Embryonic facial prominence (tissue), 1 donor: Measurements from ENCODE around the gene KY.

Experiments used
- DNase-seq: peaks from one replicate; pipeline ENCODE4 v3.0.0-alpha.2; 2016; ENCODE audit errors: extremely low spot score

The KY gene

DNA sequence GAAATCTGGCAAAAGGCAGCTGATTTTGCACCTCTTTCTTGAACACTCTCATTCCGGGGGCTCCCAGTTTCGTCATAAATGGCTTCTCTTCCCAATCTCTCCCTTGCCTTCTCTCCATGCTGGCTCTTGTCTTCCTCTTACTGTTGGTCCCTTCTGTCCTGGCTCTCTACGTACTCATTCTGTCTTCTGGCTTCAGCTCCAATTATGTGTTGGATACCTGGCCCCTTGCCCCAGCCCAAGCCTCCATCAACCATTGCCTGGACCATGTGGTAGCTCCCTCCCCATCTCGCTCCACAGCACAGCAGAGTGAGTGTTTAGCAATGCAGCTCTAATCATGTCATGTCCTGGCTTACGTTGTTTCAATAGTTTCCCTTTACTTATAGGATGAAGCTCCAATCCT, 21.7 kb upstream of the KY start:
- DNase-seq: no peak

DNA sequence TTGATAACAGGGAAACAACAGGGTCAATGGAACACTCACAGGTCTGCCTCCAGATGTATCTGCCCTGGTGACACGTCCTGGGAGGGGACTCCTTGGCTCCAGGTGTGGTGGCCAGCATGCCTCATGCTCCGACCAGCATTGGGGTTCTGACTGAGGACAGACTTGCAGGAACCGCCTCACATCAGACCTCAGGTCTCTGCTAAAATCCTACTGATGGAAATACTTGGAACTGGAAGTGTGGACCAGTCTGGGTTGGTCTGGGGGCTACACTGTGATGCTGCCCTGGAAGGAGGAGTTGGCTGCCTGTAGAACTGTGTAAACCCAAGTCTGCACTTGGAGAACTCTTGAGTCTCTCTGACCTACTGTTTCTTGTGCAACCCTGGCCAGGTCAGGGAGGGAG, 17.1 kb upstream of the KY start:
- DNase-seq: no peak

DNA sequence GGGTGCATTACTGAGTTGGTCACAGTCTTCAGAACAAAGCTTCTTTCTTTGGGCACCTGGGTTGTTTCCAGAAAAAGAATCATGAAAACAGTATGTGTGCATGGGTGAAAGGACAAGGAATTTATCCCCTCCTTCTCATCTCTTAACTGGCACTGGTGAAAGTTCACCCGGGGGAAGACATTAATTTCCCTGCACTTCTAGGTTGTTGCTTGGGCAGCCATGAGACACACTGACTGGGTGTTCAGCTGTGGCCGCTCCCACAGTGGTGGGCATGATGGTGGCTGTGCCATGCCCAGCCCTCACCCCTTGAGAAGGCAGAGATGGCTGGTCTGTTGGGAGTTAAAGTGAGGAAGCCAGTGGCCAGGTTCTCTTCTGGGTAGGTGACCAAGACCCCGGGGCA, 16.6 kb upstream of the KY start:
- DNase-seq: no peak

DNA sequence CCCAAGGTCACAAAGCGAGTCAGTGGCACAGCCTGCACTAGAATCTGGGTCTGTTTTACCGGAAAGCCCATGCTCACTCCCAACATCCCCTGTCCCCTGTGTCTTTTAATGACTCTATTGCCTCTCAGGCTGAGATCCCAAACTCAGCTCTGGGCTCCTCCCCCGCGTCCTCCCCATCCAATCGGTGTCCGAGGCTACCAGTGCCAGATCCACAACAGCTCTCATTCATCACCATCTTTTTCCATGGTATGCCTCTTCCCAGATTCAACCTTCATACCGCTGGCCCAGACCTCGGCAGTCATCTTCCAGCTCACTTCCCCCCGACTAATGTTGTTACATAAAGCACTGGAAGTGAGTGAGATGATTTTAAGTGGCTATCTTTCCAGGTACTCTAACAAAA, 16.1 kb upstream of the KY start:
- no peak for DNase-seq

GRCh38 chr3:134666466-134666865, 15.6 kb upstream of the KY start:
- DNase-seq: no peak

- DNase-seq: no peak
Measured at GRCh38 chr3:134666052-134666451, 15.2 kb upstream of the KY start.

- DNase-seq: no peak
Measured at GRCh38 chr3:134665243-134665642, 14.4 kb upstream of the KY start.

- no peak for DNase-seq
Measured at GRCh38 chr3:134663721-134664456, 13.1 kb upstream of the KY start.

DNA sequence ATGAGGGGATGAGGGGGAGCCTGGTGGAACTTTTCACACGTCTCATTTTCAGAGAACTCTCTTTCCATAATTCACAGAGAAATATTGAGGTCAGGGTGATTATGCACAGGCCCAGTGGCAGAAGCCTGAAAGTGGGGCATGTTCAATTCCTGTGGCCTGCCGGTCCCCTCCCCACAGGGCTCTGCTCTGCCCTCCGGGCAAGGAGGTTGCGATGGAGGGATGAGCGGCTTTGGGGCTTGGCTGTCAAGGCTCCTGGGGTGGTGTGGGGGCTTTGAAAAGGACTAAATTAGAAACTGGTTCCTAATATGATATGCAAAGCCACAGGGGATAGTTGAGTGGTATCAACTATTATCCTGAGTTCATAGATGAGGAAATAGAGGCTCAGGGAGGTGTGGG, 9.2 kb upstream of the KY start:
- DNase-seq: no peak

GRCh38 chr3:134659391-134660045, 8.7 kb upstream of the KY start:
- DNase-seq: no peak

GRCh38 chr3:134658555-134658954, 7.7 kb upstream of the KY start:
- DNase-seq: no peak

DNA sequence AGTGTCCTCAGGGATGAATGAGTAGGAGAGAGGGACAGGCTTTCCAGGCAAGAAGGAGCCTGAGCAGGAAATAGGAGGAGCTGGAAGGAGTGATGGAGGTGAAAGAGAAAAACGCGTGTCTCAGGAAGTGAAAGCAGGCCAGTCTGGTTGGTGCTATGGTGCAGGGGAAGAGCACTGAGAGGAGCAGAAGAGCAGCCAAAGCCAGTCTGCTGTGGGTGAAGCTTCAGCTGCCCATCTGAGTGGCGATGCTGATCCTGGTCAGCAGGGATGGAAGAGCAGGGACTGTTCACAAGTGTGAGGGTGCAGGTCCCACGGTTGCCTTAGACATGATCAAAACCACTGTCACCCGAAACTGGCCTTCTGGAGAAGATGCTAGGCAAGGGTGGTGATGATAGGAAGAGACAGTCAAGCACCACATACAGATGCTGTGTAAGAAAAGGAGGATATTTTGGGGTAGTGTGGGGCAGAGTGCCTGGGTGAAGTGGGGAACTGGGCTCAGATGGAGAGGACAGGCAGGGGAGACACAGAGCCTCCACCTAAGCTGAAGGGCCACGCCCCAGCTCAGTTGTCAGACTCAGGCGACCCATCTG, 5.5 kb upstream of the KY start:
- no peak for DNase-seq

GRCh38 chr3:134655706-134656105, 4.9 kb upstream of the KY start:
- DNase-seq: no peak

GRCh38 chr3:134654031-134654430, 3.2 kb upstream of the KY start:
- no peak for DNase-seq

DNA sequence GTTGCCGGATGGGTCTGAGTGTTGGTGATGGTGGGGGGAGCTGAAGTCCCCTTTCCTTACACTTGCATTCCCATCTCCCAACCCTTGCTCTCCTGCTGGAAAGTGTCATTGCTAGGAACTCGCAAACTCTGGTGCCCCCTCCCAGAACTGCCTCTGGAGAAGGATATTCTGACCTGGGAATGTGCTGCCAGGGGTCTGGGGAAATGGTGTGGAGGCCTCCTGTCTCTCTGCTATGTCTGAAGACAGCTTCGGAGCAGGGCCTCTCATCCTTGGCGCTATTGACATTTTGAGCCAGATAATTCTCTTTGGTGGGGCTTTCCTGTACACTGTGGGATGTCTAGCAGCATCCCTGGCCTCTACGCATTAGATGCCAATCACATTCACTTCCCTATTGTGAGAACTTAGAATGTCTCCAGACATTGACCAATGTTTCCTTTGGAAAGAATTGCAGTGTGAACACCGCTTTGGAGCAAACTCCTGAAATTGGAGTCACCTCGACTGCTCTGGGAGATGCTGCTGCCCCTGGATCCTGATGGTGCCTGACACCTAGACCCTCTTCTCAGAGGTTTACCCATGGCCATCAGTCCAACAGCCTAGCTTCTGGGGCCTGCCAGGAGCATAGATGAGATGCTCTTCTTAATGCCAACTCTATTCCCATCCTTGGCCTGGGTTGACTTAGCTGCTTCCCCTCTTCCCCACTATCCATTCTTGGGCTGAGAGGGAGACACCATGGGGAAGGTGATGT, 2.2 kb upstream of the KY start:
- DNase-seq: no peak

DNA sequence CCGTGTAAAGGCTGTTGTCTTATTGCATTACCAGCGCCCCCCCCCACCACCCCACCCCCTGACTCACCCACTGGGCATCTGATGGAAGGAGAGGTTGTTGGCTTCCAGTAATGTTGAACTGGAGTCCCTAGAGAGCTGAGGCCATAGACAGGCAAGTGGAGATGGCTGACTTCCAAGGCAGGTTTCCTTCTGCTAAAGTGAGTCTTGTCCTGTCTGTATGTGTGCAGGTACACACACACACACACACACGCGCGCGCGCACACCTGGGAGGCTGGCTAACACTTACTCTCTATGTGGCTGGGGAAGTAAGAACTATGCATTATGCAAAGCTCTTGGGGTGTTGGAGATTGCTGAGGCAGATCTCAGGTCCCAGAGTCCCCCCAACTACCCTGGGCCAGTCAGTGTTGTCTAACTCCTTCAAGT, 1.6 kb upstream of the KY start:
- no peak for DNase-seq

DNA sequence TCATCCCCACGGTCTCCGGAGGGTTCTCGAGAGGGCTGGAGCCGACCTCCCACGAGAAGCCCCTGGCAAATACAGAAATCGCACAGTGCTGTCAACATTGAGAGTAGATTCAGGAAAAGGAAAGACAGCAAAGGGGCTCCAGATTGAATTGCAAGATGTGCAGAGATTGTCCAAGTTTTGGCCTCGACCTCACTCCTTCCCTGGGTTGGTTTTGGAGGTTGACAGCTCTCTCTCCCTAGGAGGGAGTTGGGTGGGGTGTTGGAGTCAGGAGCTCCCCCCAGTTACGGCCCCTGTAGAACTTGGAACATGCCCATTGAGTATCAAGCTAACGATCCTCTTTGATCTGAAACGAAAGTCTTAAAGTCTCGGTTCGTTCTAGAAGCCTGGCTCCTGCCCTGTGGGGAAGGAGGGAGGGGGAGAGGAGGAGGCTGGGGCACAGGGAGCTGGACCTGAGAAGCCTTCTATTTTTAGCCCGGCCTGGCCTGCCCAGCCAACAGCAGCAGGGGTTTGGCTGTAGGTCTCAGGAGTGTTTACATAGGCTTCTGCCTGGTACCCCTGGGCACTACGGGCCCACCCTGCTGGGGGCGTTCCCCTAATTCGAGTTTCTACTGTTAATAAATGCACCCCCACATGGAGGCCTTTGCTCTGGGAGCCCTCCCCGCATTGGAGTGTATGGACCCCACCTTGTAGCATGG, 672 bp upstream of the KY start:
- no peak for DNase-seq

DNA sequence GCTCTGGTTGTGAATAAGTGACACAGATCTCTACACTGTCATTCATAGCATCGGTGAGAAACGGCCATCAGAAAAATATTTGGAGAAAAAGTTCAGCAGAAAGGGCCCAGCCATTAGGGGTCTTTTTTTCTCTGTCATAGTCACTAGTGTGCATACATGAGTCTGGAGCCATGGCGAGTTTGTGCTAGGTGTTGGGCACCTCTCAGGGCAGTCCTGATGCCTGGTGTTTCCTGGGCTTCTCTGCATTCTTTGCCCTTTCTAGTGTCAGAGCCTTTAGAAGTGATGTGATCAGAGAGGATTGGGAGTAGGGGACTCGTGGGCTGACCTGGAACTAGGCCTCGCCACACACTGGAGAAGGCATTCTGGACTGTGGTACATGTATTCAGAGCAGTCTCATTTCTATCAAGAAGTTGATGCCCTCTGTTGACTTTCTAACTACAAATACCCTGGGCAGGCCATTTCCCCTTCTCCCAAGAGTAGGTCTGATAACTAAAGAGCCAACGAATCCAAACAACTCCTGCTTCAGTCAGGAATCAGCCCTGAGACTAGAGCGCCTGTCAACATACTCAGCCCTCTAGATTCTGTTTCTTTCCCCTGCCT, 1.6 kb downstream of the KY start:
- no peak for DNase-seq

DNA sequence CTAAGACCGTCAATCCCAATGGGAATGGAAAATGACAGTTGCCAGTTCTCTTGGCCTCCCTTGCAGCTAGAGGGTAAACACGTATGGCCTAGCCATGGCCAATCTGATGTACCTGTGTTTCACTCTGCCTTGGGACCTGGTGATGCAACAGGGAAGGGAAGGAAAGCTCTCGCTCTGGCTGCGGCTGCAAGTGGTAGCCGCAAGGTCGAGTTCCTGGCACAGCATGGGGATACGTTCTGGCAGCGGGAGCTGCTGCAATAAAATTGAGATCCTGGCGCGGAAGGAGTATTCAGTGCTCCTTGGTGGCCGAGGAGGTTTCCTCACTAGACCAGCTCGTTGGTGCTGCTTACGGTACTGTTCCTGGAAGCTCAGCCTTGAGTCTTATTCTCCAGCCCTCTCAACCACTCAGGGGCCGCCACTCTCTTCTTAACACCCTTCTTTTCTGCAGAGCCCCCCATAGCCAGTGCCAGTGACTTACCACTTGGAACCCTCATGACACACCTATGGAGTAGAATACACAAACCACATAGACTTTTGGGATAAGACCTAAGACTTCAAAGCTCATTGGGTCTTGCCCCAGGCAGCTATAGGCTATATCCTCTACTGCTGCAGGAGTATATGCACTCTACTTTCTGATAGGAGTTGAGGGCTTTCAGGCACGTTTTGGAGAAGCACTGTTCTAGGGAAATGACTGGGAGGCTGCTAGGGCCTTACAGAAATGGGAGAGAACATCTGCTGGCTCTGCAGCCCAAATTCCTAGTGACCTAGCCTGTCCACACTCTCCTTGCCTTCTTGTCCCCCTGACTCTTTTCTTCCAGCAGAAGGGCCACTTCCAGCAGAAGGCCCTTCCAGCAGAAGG, 2.7 kb downstream of the KY start:
- DNase-seq: no peak

- no peak for DNase-seq
Measured at GRCh38 chr3:134646086-134646485, 4.7 kb downstream of the KY start.

DNA sequence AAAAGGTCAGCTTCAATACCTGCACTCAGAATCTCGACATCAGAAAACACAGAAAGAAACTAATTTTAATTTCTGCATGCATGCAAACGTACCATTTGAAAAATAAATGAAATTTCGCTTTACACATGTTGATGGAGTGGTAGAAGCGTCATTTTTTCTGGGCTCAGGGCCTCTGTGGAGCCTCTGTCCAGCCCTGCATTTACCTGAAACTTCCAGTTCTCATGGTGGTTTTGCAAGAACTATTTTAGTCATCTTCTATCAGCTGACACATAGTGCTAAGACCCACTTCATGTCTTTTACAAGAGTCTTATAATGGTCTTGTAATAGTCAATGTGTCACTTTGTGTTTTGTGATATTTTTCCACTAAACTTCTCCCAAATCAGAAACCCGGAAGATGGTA, 5.3 kb downstream of the KY start:
- DNase-seq: no peak
